Measurements from ENCODE around the gene JTB.

Gene JTB

DNA sequence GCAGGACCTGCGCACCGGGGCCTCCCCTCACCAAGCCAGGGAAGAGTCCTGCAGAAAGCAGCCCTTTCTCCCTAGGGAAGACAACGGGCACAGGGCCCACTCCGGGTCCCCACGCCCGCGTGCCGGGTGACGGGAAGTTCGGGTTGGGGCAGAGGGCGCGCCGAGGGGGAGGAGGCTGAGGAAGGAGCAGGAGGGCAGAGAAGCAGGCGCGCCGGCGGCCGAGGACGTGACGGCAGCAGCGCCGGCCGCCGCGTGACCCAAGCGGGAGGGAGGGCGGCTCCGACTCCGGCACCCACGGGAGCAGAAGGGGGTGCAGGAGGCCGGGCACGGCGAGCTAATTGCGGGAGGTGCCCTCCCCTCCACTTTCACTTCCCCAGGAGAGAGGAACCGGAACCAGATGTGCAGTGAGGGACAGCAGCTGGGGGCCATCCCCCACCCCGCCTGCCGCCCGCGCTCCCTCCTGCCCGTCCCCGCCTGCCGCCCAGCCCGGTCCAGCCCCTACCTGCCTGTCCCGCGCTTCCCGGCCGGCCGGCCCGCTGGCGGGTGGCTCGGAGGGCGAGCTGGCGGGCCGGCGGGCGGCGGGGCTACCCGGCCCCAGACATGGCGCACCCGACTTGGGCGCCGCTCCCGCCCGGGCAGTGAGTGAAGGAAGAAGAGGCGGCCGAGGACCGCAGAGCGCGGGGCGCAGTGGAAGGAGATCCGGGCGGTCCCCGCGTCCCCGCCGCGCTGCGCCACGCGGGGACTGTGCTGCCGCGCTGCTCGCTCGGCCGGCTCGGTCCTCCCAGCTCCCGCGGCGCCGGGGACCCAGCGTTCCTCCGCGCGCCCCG is 31.5 kb downstream of the JTB start:
- Histone ChIP-seq H3K4me3 (ENCODE audit: low read depth, low read length, poor library complexity, severe bottlenecking) (peak overlapping the region; percentile 82), H3K79me2 (ENCODE audit: insufficient read depth, low read length) (peaks cover 7% of the 10 kb centered on the region; the same call in 1 of the 2 replicates), H4K20me1 (ENCODE audit: insufficient read depth, low read length) (no peaks in the 10 kb centered on the region), H3K9me2 (ENCODE audit: low read depth, low read length) (no peaks in the 10 kb centered on the region), H3K4me1 (ENCODE audit: insufficient read depth, low read length, severe bottlenecking) (peaks cover 18% of the 10 kb centered on the region), H3F3A (ENCODE audit: insufficient read depth, low read length) (peaks cover 4% of the 10 kb centered on the region; the same call in 1 of the 2 replicates), H2AFZ (ENCODE audit: low read length) (no peak overlapping the region), H3K9me3 (ENCODE audit: low read length) (no peaks in the 10 kb centered on the region), H3K4me2 (ENCODE audit: low read length) (peak overlapping the region; percentile 86), H3K27me3 (ENCODE audit: insufficient read depth, low read length) (no peaks in the 10 kb centered on the region), H3K36me3 (ENCODE audit: insufficient read depth, low read length) (peaks cover 56% of the 10 kb centered on the region), H3K27ac (ENCODE audit: low read depth, low read length, poor library complexity, severe bottlenecking) (peak overlapping the region; percentile 89), H3K9ac (ENCODE audit: low read length) (peak overlapping the region; percentile 96)
- TF ChIP-seq, protein P1, sequence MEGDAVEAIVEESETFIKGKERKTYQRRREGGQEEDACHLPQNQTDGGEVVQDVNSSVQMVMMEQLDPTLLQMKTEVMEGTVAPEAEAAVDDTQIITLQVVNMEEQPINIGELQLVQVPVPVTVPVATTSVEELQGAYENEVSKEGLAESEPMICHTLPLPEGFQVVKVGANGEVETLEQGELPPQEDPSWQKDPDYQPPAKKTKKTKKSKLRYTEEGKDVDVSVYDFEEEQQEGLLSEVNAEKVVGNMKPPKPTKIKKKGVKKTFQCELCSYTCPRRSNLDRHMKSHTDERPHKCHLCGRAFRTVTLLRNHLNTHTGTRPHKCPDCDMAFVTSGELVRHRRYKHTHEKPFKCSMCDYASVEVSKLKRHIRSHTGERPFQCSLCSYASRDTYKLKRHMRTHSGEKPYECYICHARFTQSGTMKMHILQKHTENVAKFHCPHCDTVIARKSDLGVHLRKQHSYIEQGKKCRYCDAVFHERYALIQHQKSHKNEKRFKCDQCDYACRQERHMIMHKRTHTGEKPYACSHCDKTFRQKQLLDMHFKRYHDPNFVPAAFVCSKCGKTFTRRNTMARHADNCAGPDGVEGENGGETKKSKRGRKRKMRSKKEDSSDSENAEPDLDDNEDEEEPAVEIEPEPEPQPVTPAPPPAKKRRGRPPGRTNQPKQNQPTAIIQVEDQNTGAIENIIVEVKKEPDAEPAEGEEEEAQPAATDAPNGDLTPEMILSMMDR (IDR thresholded peaks at IDR 0.05; ENCODE audit: low read length) = no peak
- TF ChIP-seq EZH2 (IDR thresholded peaks at IDR 0.05; ENCODE audit: borderline replicate concordance, low read length) = no peak

DNA sequence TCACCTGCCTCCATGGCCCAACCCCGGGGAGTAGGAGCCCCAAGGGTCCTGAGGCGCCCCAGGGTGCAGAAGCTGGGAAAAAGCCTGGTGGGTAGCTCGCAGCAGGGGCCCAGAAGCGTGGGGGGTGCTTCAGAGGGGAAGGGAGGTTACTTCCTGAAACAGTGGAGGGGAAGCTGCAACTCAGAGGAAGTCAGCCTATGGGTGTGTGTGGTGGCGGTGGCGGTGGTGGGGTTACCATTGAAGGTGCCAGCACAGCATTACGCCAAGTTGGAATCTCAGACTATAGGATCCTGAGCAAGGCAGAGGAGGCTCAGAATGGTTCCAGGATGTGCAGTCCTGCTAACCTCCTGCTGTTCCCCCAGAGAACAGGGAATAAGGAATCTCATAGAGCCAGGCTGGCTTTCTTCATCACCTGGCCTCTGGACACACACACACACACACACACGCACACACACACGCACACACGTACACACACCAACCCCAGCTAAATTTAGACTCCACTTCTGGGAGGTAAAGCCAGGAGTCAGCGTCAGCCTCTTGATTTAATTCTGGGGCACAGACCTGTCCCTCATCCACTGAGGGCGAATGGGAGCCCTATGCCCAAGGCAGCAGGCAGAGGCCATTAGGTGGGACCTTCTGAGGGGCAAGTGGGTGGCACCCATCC is 32.2 kb downstream of the JTB start:
- Histone ChIP-seq H3K4me2 (ENCODE audit: low read length) (peak overlapping the region; percentile 86), H3K9me3 (ENCODE audit: low read length) (no peaks in the 10 kb centered on the region), H3K79me2 (ENCODE audit: insufficient read depth, low read length) (peaks cover 7% of the 10 kb centered on the region; the same call in 1 of the 2 replicates), H3K27ac (ENCODE audit: low read depth, low read length, poor library complexity, severe bottlenecking) (peak overlapping the region; percentile 89), H3K9me2 (ENCODE audit: low read depth, low read length) (no peaks in the 10 kb centered on the region), H3K36me3 (ENCODE audit: insufficient read depth, low read length) (peaks cover 56% of the 10 kb centered on the region), H3K4me1 (ENCODE audit: insufficient read depth, low read length, severe bottlenecking) (peaks cover 18% of the 10 kb centered on the region), H3K9ac (ENCODE audit: low read length) (peak overlapping the region; percentile 96), H3F3A (ENCODE audit: insufficient read depth, low read length) (peaks cover 4% of the 10 kb centered on the region; the same call in 1 of the 2 replicates), H4K20me1 (ENCODE audit: insufficient read depth, low read length) (no peaks in the 10 kb centered on the region), H3K4me3 (ENCODE audit: low read depth, low read length, poor library complexity, severe bottlenecking) (peak overlapping the region; percentile 82), H2AFZ (ENCODE audit: low read length) (no peak overlapping the region), H3K27me3 (ENCODE audit: insufficient read depth, low read length) (no peaks in the 10 kb centered on the region)
- TF ChIP-seq, protein P1 (IDR thresholded peaks at IDR 0.05; ENCODE audit: low read length) = no peak
- TF ChIP-seq EZH2 (IDR thresholded peaks at IDR 0.05; ENCODE audit: borderline replicate concordance, low read length) = no peak

DNA sequence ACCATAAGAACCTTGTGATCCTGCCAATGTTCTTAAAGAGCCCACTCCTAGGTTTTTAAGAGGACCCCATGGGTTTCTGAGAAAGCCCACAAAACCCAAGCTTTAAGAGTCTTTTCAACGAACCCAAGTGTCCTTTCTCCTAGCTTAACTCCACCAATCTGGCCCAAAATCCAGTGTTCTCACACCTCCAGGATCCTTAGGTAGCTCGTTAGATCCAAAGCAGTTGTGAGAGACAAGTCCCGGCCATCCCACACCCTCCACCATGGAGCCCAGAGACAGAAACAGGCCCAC is 32.7 kb downstream of the JTB start:
- H3K9me3 ChIP-seq (ENCODE audit: low read length) = no peaks in the 10 kb centered on the region
- H3K4me1 ChIP-seq (ENCODE audit: insufficient read depth, low read length, severe bottlenecking) = peaks cover 18% of the 10 kb centered on the region
- H3K9ac ChIP-seq (ENCODE audit: low read length) = peak overlapping the region; percentile 96
- peak overlapping the region; percentile 82 for H3K4me3 ChIP-seq (ENCODE audit: low read depth, low read length, poor library complexity, severe bottlenecking)
- H3K79me2 ChIP-seq (ENCODE audit: insufficient read depth, low read length) = peaks cover 7% of the 10 kb centered on the region; the same call in 1 of the 2 replicates
- no peaks in the 10 kb centered on the region for H3K9me2 ChIP-seq (ENCODE audit: low read depth, low read length)
- H3K27ac ChIP-seq (ENCODE audit: low read depth, low read length, poor library complexity, severe bottlenecking) = peak overlapping the region; percentile 89
- H4K20me1 ChIP-seq (ENCODE audit: insufficient read depth, low read length) = no peaks in the 10 kb centered on the region
- H2AFZ ChIP-seq (ENCODE audit: low read length) = no peak overlapping the region
- no peaks in the 10 kb centered on the region for H3K27me3 ChIP-seq (ENCODE audit: insufficient read depth, low read length)
- peaks cover 4% of the 10 kb centered on the region; the same call in 1 of the 2 replicates for H3F3A ChIP-seq (ENCODE audit: insufficient read depth, low read length)
- peaks cover 56% of the 10 kb centered on the region for H3K36me3 ChIP-seq (ENCODE audit: insufficient read depth, low read length)
- TF ChIP-seq, protein P1 (IDR thresholded peaks at IDR 0.05; ENCODE audit: low read length) = no peak
- no peak for TF ChIP-seq EZH2 (IDR thresholded peaks at IDR 0.05; ENCODE audit: borderline replicate concordance, low read length)
- peak overlapping the region; percentile 86 for H3K4me2 ChIP-seq (ENCODE audit: low read length)

All from OCI-LY1 (cell line).